GM18907 (cell line): ENCODE data around the gene MOB3B.
"Not testable (repeated sequence)": the region's sequence is repeated elsewhere in the genome, so short reads cannot be mapped to it uniquely, and the experiment has no call there.

Source experiments
- ATAC-seq: cut with Tn5 transposase; IDR thresholded peaks from one replicate; pipeline ENCODE4 v1.9.1; 2021; ENCODE audit warnings: mild to moderate bottlenecking, moderate library complexity; ENCODE audit not compliant: unreplicated experiment

The MOB3B gene

GRCh38 chr9:27519466-27520465 lies 9.8 kb downstream of the MOB3B start:
- no peak for ATAC-seq

GRCh38 chr9:27518809-27519208 lies 10.8 kb downstream of the MOB3B start:
- ATAC-seq, result no peak

DNA sequence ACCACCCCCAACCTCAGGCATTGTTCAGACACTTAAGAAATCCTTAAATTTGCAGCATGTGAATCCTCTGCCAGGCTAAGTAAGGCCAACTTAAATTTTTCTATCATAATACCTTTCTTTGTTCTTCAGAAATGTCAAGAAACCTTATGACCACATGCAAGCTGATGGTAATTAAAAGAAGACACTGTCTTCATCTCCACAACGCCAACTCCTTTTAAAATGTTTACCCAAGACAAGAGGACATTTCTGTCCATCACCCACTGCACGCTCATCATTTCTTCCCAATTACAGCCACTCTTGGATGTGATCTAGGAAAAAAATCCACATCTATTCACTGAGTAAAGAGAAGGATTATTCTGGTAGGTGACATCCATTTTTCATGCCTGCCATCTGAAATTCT lies 11.6 kb downstream of the MOB3B start:
- ATAC-seq, result no peak

GRCh38 chr9:27514551-27514950 lies 15.1 kb downstream of the MOB3B start:
- ATAC-seq, result no peak

DNA sequence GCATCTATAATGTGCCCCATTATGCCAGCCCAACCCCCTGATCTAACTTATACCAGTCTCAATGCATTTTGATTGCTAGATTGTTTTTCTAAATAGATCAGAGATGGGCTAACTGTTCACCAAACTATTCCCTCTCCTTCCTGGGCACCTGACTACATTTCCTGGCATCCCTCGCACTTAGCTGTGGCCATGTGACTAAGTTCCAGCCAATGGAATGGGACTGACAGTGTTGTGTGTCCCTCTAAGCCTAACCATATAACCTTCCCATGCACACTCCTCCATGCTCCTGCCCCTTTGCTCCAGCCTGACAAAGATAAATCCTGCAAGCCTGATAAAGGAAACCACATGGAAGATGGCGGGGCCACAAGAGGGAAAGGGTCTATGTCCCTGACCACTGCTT lies 17.8 kb downstream of the MOB3B start:
- no peak for ATAC-seq

DNA sequence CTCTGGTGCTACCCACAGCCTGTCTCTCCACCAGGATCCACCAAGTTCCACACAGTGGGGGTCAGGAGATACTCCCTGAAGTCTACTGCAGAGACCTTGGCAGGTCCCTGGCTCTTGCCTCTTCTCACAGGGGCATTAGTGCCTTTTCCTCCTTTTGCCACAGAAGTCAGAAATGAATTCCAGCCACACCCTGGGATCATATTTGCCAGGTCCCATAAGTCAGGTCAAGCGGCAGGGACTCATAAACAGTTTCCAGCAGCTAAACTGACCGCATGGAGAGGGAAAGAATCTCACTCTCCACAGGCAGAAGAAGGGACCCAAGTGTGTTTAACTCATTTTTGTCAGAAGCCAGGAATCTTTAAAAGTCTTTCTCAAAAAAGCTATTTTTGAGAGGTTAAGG lies 18.8 kb downstream of the MOB3B start:
- no peak for ATAC-seq

- ATAC-seq, result no peak
Measured at GRCh38 chr9:27506981-27507380, 22.6 kb downstream of the MOB3B start.

DNA sequence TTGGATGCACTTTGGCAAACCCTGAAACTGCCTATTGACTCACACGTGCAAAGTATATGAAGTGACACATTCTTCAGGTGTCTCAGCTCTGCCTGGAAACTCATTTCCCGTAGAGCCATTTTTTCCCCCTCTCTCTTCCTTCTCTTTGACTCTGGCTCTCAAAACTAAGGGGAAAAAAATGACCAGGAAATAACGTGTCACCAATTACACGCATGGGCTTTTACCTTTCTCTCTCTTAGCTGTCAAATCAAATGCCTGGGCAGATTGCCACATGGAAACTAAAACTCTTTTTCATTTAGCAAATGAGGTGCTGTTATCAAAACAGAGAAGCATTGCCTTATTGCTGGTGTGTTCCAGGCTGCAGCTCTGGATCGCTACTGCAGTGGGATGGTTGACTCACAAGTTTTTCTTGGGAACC lies 23.9 kb downstream of the MOB3B start:
- ATAC-seq, result no peak

DNA sequence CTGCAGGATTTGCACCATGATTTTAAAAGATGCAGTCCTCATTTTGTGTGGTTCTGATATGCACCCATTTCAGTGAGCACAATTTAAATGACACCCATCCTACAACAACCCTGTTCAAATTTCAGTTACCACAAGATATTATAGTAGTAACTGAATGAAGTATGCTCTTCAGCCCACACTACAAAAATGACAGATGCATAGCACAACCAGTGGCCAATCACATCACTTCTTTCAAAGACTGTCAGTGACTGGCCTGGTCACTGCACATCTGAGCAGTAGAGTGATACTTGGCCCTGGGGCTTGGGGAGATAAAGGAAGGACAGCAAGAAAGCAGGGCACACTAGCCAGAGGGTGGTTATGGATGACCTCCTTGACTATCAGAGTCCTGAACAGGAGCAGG lies 25.4 kb downstream of the MOB3B start:
- ATAC-seq, result peak; percentile 45

GRCh38 chr9:27503623-27504022 lies 26.0 kb downstream of the MOB3B start:
- ATAC-seq, result no peak

- not testable (repeated sequence) for ATAC-seq
Measured at GRCh38 chr9:27500902-27501301, 28.7 kb downstream of the MOB3B start.

GRCh38 chr9:27499451-27499850 lies 30.2 kb downstream of the MOB3B start:
- ATAC-seq, result peak; percentile 73

GRCh38 chr9:27497883-27498417 lies 31.7 kb downstream of the MOB3B start:
- no peak for ATAC-seq

DNA sequence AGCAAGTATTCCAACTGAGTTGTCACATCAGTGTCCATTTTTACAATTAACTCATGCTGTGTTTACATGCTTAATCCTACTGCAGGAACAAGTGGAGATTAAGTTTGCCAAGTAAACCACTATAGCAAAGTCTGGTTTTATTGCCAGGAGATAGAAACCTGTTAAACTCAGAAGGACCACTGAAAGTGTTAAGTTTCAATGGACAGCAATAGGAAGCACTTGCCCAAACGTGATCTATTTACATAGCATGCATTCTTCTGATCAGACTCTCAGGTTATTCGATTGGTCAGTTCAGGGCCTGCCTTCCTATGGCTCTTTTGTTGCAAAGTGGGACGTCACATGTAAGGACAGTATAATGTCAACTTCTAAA lies 33.5 kb downstream of the MOB3B start:
- no peak for ATAC-seq

- no peak for ATAC-seq
Measured at GRCh38 chr9:27495480-27496134, 34.0 kb downstream of the MOB3B start.

DNA sequence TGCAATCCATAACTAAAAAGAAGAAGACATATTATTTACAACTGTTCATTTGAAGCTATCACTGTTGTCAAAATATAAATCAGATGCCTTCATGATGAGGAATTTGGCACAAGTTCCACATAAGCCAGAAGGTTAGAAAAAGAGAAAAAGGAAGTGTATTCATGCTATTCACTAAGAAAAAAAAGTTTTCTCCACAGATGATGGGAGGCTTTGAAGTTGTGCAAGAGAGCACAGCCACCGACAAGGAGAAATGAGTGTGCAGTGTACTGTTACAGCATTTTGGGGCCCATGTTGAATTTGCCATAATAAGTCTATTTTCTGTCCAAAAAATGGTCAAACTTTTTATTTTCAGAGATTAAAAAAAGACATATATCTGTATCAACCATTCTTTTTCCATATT lies 38.5 kb downstream of the MOB3B start:
- no peak for ATAC-seq

DNA sequence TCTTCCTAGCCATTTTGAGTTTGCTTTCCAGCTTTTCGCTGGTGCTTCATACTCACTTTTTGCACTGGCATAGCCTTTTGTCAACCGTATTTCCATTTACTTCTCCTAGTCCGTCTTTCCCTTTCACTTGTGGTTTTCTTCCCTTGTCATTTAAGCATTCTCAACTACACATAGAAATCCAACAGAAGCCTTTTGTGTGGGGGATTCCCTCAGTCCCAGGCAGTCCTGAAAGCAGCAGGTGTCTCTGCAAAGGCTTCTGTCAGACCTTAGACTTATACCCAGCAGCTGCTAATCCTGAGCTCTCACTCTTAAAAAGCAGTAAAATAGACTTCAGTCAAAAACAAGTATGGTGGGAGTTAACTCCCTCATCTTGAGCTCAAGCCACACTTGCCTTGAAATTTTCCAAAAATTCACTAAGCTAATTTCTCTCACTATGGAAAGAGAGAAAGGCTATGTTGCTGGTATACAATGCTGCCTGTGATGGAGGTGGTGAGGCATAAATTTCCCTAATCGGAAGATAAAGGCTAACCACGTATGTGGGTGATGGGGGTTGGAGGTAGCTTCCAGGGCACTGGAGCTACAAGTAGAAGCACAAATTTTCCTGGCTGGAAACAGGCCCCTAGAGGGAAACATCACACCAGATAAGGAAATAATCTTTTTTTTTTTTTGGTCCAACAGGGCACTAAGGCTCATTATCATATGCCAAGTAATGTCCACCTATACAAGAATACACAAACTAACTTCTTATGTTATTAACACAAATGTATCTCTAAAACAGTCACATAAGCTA lies 40.3 kb downstream of the MOB3B start:
- peak; percentile 75 for ATAC-seq

DNA sequence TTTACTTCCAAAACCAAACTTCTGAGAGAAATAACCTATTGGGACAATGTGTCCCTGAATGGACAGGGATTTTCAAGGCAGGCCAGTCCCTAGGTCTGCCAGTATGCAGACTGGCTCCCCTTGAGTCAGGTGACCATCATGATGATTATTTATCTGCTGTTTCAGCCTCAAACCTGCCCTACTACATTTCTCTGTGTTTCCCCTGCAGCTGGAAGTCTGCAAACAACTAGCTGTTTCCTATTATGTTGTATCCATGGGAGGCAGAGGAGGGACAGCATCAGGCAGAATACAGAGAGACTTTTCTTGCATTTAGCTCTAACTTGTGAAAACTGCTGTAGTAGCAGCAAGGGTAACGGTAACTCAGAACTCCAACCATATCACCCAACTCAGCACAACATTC lies 41.7 kb downstream of the MOB3B start:
- ATAC-seq, result no peak

DNA sequence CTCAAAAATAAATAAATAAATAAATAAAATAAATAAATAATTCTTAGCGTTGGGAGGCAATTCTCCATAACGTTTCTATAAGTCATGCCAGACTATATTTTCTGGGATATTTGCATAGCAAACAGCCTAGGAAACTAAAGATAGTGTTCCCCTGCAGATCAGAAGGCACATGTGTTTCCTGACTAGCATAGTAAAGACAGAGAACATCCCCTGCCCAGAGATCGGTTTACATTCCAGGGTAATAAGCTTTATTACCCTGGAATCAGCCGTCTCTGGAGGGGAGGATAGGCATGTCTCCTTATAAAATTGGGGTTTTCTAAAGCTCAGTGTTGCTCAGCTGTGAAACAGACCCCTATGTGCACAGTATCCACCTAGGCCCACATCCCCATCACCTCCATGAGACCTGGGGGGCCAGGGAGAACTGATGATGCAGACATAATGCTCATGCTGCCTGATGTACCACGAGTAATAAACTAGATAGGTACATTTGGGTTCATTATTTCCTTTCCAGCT lies 42.4 kb downstream of the MOB3B start:
- ATAC-seq, result no peak

GRCh38 chr9:27485158-27485557 lies 44.5 kb downstream of the MOB3B start:
- ATAC-seq, result peak; percentile 86

- no peak for ATAC-seq
Measured at GRCh38 chr9:27483576-27483975, 46.0 kb downstream of the MOB3B start.
